GM12878 (cell line): ENCODE results near the gene HIVEP3. TPM values are rescaled to one million over a fixed set of nuclear protein-coding genes. Genes with fewer than 3 reads are reported as not detected.

Source experiments
- BCL11A ChIP-seq: IDR thresholded peaks from 2 replicates; pipeline ENCODE4 v1.6.1; 2011; ENCODE audit warnings: low read depth, low read length
- BMI1 ChIP-seq: fragments of 450-650 bp; IDR thresholded peaks from 2 replicates; pipeline ENCODE4 v1.6.1; 2016; ENCODE audit warnings: mild to moderate bottlenecking, moderate library complexity, borderline replicate concordance
- GABPA ChIP-seq: IDR thresholded peaks from 2 replicates; pipeline ENCODE4 v1.6.1; 2014; ENCODE audit warnings: antibody characterized with exemption, low read depth, mild to moderate bottlenecking, inconsistent platforms
- IKZF1 ChIP-seq: fragments of 450-650 bp; conservative IDR thresholded peaks from 2 replicates; pipeline ENCODE4 v1.6.1; 2017; ENCODE audit warnings: antibody characterized with exemption, mild to moderate bottlenecking
- NR2C2 ChIP-seq: IDR thresholded peaks from 2 replicates; pipeline ENCODE4 v1.6.1; 2011; ENCODE audit warnings: borderline replicate concordance, low read depth; ENCODE audit not compliant: control insufficient read depth, insufficient read length
- SREBF1 ChIP-seq: IDR thresholded peaks from 2 replicates; pipeline ENCODE4 v1.6.1; 2012; ENCODE audit warnings: mild to moderate bottlenecking, low read length
- TARDBP ChIP-seq: IDR thresholded peaks from 2 replicates; pipeline ENCODE4 v1.6.1; 2016; ENCODE audit warnings: borderline replicate concordance
- polyA plus RNA-seq, 11 experiments: library from polyadenylated mRNA; depleted of rRNA in 4 of 11; unstranded in 6 of 11; stranded (reverse) in 5 of 11; fragments of >200 nt; fragmentation: Nextera tagmentation in 4 of 11; fragmentation: Illumina TruSeq in 1 of 11; extraction: Ambion mirVana in 4 of 11; extraction: Trizol in 1 of 11; gene quantifications; 1 replicate in 1 of 11; 2 replicates in 10 of 11; pipeline versions ENCODE4 v1.2.1 to v1.2.3, GENCODE V29; 2011 to 2016; ENCODE audit warnings: inconsistent platforms in 2 of 11, missing spikeins in 2 of 11, low read depth in 1 of 11
- total RNA-seq, 4 experiments: library from RNA; depleted of rRNA in 3 of 4; stranded (reverse); fragments of >200 nt in 3 of 4; fragmentation: Illumina TruSeq in 1 of 4; extraction: Trizol in 1 of 4; gene quantifications; 2 replicates each; pipeline versions ENCODE4 v1.2.1 to v1.2.3, GENCODE V29; 2013 to 2021
- TF ChIP-seq, protein P1 (sequence below): fragments of 450-650 bp; IDR thresholded peaks from 2 replicates; pipeline ENCODE4 v1.6.1; 2017; ENCODE audit warnings: low read depth, mild to moderate bottlenecking, moderate library complexity
- TF ChIP-seq, protein P2 (sequence below): fragments of 450-650 bp; IDR thresholded peaks from 2 replicates; pipeline ENCODE4 v1.6.1; 2017; ENCODE audit warnings: mild to moderate bottlenecking, low read depth, inconsistent platforms; ENCODE audit not compliant: poor library complexity, severe bottlenecking
- TF ChIP-seq, protein P3 (sequence below): fragments of 450-650 bp; formaldehyde crosslinking; IDR thresholded peaks from 2 replicates; pipeline ENCODE4 v1.5.0; 2022; ENCODE audit warnings: mild to moderate bottlenecking, missing genetic modification characterization

HIVEP3 gene
- total and polyA plus RNA-seq, 10 of the 15 experiments (the other 5 are each of a cell fraction or from before 2014, with no cell fraction given) = 1.8 to 13.6 (median 3.8) TPM

DNA sequence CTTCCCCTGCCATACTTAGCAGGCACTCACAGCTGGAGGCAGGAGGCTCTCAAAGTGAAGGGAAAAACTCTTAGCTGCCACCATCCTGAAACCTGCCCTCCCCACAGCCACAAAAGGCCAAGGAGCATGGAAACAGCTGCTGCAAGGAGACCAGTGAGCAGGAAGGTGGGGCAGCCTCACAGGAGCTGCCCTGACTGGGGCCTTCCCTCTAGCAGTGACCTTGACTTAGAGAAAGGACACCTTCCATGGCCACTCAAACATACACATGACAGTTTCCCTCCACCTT lies 126.3 kb downstream of the HIVEP3 start (continued):
- no peak for TF ChIP-seq IKZF1
- no peak for TF ChIP-seq NR2C2
- TF ChIP-seq, protein P1, sequence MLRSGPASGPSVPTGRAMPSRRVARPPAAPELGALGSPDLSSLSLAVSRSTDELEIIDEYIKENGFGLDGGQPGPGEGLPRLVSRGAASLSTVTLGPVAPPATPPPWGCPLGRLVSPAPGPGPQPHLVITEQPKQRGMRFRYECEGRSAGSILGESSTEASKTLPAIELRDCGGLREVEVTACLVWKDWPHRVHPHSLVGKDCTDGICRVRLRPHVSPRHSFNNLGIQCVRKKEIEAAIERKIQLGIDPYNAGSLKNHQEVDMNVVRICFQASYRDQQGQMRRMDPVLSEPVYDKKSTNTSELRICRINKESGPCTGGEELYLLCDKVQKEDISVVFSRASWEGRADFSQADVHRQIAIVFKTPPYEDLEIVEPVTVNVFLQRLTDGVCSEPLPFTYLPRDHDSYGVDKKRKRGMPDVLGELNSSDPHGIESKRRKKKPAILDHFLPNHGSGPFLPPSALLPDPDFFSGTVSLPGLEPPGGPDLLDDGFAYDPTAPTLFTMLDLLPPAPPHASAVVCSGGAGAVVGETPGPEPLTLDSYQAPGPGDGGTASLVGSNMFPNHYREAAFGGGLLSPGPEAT = no peak
- no peak for TF ChIP-seq TARDBP
- TF ChIP-seq, protein P2, sequence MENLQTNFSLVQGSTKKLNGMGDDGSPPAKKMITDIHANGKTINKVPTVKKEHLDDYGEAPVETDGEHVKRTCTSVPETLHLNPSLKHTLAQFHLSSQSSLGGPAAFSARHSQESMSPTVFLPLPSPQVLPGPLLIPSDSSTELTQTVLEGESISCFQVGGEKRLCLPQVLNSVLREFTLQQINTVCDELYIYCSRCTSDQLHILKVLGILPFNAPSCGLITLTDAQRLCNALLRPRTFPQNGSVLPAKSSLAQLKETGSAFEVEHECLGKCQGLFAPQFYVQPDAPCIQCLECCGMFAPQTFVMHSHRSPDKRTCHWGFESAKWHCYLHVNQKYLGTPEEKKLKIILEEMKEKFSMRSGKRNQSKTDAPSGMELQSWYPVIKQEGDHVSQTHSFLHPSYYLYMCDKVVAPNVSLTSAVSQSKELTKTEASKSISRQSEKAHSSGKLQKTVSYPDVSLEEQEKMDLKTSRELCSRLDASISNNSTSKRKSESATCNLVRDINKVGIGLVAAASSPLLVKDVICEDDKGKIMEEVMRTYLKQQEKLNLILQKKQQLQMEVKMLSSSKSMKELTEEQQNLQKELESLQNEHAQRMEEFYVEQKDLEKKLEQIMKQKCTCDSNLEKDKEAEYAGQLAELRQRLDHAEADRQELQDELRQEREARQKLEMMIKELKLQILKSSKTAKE = no peak
- TF ChIP-seq BMI1 = no peak
- TF ChIP-seq, protein P3, sequence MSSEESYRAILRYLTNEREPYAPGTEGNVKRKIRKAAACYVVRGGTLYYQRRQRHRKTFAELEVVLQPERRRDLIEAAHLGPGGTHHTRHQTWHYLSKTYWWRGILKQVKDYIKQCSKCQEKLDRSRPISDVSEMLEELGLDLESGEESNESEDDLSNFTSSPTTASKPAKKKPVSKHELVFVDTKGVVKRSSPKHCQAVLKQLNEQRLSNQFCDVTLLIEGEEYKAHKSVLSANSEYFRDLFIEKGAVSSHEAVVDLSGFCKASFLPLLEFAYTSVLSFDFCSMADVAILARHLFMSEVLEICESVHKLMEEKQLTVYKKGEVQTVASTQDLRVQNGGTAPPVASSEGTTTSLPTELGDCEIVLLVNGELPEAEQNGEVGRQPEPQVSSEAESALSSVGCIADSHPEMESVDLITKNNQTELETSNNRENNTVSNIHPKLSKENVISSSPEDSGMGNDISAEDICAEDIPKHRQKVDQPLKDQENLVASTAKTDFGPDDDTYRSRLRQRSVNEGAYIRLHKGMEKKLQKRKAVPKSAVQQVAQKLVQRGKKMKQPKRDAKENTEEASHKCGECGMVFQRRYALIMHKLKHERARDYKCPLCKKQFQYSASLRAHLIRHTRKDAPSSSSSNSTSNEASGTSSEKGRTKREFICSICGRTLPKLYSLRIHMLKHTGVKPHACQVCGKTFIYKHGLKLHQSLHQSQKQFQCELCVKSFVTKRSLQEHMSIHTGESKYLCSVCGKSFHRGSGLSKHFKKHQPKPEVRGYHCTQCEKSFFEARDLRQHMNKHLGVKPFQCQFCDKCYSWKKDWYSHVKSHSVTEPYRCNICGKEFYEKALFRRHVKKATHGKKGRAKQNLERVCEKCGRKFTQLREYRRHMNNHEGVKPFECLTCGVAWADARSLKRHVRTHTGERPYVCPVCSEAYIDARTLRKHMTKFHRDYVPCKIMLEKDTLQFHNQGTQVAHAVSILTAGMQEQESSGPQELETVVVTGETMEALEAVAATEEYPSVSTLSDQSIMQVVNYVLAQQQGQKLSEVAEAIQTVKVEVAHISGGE (CRISPR knock-in tag) = no peak
- TF ChIP-seq BCL11A = no peak
- no peak for TF ChIP-seq GABPA
- TF ChIP-seq SREBF1 = no peak
